Left cardiac atrium (tissue), 4 donors: ENCODE measurements around the gene TFB2M. TPM values are rescaled to one million over a fixed set of nuclear protein-coding genes. Genes with fewer than 3 reads are reported as not detected.
A peak's percentile ranks its signal among the peaks of the same experiment; 100 is the strongest.
"Not testable (repeated sequence)": the region's sequence is repeated elsewhere in the genome, so short reads cannot be mapped to it uniquely, and the experiment has no call there.

ENCODE experiments used
- ATAC-seq, 2 donors: fragments of 200-7000 bp; cut with Tn5 transposase; one replicate each; pipeline ENCODE4 v1.9.1; 2020; ENCODE audit warnings: mild to moderate bottlenecking in 2 of 2, moderate library complexity in 2 of 2
- DNase-seq: peaks from one replicate; pipeline ENCODE4 v3.0.0-alpha.2; 2020
- intact Hi-C, 2 donors: fragments of 100-400 bp; cut with DNase I; formaldehyde crosslinking; loops; one replicate each; pipeline versions ENCODE4 v1.14.1 to v1.15.1; 2022 to 2023
- long read RNA-seq: library from polyadenylated mRNA; unstranded; transcript quantifications from one replicate; pipeline ENCODE4 v2.0.0, GENCODE V29; 2021
- total RNA-seq, 2 donors: library from RNA; stranded (reverse); fragmentation: NEBNext Ultra II Directional; extraction: Animal tissue kit (Norgen Biotek cat#: 25700); gene quantifications; one replicate each; pipeline ENCODE4 v1.2.1, GENCODE V29; 2021
- donor health status: DM: no; HTN: yes; CAD: no.
- donor health status: DM: no; HTN: yes; CAD: no; lungs with severe emphysema.
- donor health status: DM: yes; HTN: yes; CAD: no.
- donor health status: Dilated cardiomyopathy.

The TFB2M gene, protein sequence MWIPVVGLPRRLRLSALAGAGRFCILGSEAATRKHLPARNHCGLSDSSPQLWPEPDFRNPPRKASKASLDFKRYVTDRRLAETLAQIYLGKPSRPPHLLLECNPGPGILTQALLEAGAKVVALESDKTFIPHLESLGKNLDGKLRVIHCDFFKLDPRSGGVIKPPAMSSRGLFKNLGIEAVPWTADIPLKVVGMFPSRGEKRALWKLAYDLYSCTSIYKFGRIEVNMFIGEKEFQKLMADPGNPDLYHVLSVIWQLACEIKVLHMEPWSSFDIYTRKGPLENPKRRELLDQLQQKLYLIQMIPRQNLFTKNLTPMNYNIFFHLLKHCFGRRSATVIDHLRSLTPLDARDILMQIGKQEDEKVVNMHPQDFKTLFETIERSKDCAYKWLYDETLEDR
- total RNA-seq: 10 to 100 TPM; 10.7 to 12.9 TPM
- long read RNA-seq, transcript TFB2M-201 (8 exons, 1,848 nt): major isoform, 25 of 26 reads
- long read RNA-seq, partial matches to known transcripts: 1 of 26 reads
- long read RNA-seq, other reads (novel, unspliced or antisense): 0 of 26 reads

GRCh38 chr1:246566128-246566812, at the start of gene TFB2M, which contains the start of gene CNST:
Gene TFB2M (minus strand): TSS chr1:246566261. CDS start chr1:246566138, 123 bp downstream.
Gene CNST (plus strand): TSS chr1:246566456. CDS start chr1:246591563, 25,107 bp downstream.
- ATAC-seq (peak; percentile 98), DNase-seq (peak; percentile 98)
- intact Hi-C loops: loop anchor here in 1 of 2 donors (5.0 to 10.0 kb wide), 3 partner anchors 36 to 129 kb away; no protein-coding TSS in a partner anchor

GRCh38 chr1:246613096-246613758, 47.2 kb upstream of the TFB2M start:
- ATAC-seq (no peak), DNase-seq (no peak)
- intact Hi-C loops: no loop called here

DNA sequence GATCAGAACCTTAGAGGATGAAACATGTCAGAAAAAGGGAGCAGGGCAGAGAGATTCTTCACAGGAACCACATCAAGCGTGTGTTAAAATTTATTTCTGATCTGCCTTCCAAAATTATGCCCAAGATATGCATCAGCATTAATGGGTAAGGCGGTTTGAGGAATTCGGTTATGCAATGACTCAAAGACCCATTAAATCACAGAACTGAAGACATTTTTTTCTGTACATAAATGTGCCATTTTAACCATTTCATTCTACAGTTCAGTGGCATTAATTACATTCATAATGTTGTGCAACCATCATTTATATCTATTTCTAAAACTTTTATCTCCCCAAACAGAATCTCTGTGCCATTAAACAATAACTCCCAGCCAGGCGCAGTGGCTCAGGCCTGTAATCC, 43.6 kb upstream of the TFB2M start:
- DNase-seq (no peak), ATAC-seq (no peak)
- intact Hi-C loops: no loop called here

DNA sequence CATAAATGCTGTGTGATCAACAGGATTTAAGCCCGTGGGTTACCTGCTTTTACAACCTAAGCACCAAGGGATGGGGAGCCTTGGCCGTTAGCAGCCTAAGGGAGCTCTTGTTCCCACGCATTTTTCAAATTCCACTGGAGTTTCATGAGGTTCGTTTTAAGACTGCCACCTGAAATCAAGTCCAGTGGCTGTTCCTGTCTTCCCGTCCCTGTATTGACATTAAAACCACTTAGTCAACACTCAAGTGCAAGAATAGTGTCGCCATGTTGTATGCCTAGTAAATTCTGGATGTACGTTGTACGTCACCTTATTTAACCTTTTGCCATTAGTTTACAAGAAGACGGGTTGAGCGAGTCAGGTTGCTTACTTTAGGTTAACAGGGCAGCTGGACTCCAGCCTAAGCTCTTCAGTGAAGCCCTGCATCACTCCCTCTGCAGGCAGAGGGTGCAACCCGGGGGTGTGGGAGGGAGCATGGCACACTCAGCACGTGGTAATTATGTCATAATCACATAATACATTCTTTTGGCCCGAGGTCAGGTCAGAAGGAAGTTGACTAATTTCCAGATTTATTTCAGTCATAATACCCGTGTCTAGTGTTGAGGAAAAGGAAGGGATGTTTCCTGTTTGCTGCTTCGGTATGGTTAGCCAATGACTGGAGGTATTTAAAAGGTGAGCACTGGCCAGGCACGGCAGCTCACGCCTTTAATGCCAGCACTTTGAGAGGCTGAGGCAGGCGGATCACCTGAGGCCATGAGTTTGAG, 42.7 kb upstream of the TFB2M start:
- DNase-seq (peak; percentile 73), ATAC-seq (peak; percentile 91 to 97)
- intact Hi-C loops: no loop called here

- intact Hi-C loops: no loop called here
- no peak for ATAC-seq
- no peak for DNase-seq
Measured at GRCh38 chr1:246607462-246607861, 41.4 kb upstream of the TFB2M start.

- ATAC-seq, intact Hi-C loops, DNase-seq: not testable (repeated sequence)
Measured at GRCh38 chr1:246605231-246605630, 39.2 kb upstream of the TFB2M start.

DNA sequence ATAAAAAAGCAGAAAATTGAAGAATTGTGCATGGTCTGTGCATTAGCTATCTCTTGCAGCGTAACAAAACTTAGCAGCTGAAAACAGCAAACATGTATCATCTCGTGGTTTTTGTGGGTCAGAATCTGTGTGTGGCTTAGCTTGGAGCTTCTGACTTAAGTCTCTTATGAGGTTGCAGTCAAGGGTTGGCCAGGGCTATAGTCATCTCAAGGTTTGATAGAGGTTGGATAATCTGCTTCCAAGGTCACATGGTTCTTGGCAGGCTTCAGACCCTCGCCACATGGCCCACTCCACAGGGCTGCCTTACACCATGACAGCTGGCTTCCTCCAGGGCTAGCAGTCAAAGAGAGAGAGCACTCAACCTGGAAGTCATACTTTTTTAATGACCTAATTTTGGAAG, 36.1 kb upstream of the TFB2M start:
- DNase-seq: no peak
- no peak for ATAC-seq
- intact Hi-C loops: loop anchor here in 1 of 2 donors (5.0 kb wide), 1 partner anchor 35 kb away; the partner anchor contains the start of genes CNST and TFB2M

GRCh38 chr1:246600579-246600978, 34.5 kb upstream of the TFB2M start:
- ATAC-seq (no peak), DNase-seq (no peak)
- intact Hi-C loops: loop anchor here in 1 of 2 donors (5.0 kb wide), 1 partner anchor 33 kb away; the partner anchor contains the start of genes CNST and TFB2M

DNA sequence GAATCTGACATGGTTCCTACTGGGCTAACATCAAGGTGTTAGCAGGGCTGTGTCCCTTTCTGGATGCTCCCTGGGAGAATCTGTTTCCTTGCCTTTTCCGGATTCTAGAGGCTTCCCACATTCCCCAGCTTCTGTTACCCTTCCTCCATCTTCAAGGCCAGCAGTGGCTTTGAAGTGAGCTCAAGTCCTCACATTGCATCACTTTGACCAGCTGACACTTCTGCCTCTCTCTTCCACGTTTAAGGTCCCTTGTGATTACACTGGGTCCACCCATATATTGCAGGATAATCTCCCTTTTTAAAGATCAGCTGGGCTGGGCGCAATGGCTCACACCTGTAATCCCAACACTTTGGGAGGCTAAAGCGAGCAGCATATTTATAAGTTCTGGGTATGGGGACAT, 33.3 kb upstream of the TFB2M start:
- ATAC-seq: no peak
- intact Hi-C loops: no loop called here
- DNase-seq: no peak

GRCh38 chr1:246597971-246598370, 31.9 kb upstream of the TFB2M start:
- no peak for DNase-seq
- no peak for ATAC-seq
- intact Hi-C loops: no loop called here

DNA sequence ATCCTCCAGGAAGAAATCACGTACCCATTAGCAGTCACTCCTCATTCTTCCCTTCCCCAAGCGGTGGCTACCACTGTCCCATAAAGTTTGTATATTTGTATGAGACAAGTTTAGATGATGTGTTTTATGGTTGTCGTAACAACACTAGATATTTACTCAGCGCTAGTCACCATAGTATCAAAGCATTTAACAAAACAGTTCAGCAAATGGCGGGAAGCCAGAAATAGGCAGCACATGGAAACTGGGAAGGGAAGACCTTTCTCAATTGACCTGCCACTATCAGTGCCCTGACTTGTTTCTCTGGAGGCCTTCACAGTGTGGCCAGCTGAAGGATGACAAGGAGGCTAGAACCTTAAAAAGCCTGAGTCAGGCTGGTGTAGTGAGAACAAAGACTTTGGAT, 31.3 kb upstream of the TFB2M start:
- intact Hi-C loops: no loop called here
- DNase-seq (peak; percentile 82), ATAC-seq (peak; percentile 70 to 91)

- intact Hi-C loops: no loop called here
- ATAC-seq: no peak
- no peak for DNase-seq
Measured at GRCh38 chr1:246595146-246595545, 29.1 kb upstream of the TFB2M start.

- ATAC-seq: peak in 1 of 2 donors; percentile 40
- intact Hi-C loops: no loop called here
- DNase-seq: no peak
Measured at GRCh38 chr1:246592695-246593094, 26.6 kb upstream of the TFB2M start.

DNA sequence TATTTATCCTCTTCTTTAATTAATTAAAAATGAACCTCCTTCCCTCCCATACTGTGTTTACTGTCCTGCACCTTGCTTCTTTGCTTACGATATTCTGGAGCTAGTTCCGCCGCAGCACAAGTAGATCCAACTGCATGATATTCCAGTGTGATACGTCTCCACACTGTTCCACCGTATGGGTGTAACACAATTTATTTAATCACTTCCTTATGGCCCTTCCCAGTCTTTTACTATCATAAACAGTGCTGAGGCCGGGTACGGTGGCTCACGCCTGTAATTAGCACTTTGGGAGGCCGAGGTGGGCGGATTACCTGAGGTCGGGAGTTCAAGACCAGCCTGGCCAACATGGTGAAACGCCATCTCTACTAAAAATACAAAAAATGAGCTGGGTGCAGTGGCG, 25.9 kb upstream of the TFB2M start:
- ATAC-seq (no peak), DNase-seq (no peak)
- intact Hi-C loops: no loop called here

GRCh38 chr1:246591504-246591903, 25.4 kb upstream of the TFB2M start:
- DNase-seq: no peak
- no peak for ATAC-seq
- intact Hi-C loops: no loop called here

DNA sequence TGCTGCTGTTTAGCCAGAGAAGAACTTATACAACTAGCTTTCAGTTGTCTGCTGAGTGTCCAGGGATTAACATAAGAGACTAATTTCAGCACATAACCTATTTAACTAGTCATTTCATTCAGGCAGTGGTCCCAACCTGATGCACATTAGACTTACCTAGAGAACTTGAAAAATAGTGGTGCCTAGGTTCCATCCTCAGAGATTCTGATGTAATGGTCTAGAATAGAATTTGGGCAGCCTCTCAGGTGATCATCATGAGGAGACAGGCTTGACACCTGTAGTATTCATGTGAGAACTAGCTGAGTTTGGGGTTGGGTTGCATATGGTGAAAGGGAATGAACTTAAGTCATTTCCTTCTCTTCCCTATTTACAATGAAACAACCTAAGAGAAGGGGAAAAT, 25.0 kb upstream of the TFB2M start:
- DNase-seq (no peak), ATAC-seq (no peak)
- intact Hi-C loops: no loop called here

DNA sequence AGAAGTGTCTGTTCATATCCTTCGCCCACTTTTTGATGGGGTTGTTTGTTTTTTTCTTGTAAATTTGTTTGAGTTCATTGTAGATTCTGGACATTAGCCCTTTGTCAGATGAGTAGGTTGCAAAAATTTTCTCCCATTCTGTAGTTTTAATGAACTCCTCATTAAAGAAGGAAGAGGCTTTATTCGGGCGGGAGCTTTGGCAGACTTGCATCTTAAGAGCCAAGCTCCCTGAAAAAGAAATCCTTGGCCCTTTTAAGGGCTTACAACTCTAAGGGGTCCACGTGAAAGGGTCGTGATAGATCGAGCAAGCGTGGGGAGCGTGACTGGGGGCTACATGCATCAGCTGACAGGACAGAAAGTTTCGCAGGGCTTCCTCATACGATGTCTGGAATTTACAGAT, 23.9 kb upstream of the TFB2M start:
- ATAC-seq, DNase-seq, intact Hi-C loops: not testable (repeated sequence)

DNA sequence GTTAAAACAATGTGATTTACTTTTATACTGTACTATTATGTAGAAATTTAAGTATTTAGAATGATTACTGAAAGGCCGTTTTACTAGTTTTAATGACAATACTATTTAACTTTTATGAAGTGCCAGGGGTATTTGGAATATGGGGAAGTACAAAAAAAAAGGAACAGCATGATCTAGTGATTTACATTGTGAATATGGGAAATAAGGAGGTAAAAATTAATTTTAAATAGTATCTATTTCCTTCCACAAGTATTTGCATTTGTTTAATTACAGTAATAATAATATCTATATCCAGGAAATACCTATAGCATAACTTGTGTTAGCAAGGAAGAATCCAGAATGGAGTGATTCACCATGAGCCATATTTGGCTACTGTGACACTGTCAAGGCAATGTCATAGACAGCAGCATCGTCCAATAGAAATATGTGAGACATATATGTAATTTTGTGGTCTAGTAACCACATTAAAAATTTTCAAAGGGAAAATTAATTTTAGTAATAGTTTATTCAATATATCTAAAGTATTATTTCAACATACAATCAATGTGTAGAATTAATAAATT, 22.2 kb upstream of the TFB2M start:
- ATAC-seq (no peak), DNase-seq (no peak)
- intact Hi-C loops: no loop called here
